Osteoblast (primary cell): ENCODE results near the gene ZC2HC1B. TPM values are rescaled to one million over a fixed set of nuclear protein-coding genes. Genes with fewer than 3 reads are reported as not detected.

Experiments used
- DNase-seq: peaks from one replicate; pipeline ENCODE4 v3.0.0; 2011; ENCODE audit warnings: low spot score, mixed read lengths; ENCODE audit not compliant: insufficient read length; ENCODE audit errors: missing footprints
- H2AFZ ChIP-seq: 2 replicates; pipeline ENCODE4 v1.6.0; 2011; ENCODE audit warnings: mild to moderate bottlenecking, low read length
- H3K27ac ChIP-seq: 2 replicates; pipeline ENCODE4 v1.5.1; 2011; ENCODE audit warnings: mild to moderate bottlenecking, low read depth, low read length, moderate library complexity
- H3K27me3 ChIP-seq: 2 replicates; pipeline ENCODE4 v1.6.0; 2012; ENCODE audit warnings: mild to moderate bottlenecking, control low read depth, inconsistent platforms, low read length, moderate library complexity; ENCODE audit not compliant: insufficient read depth
- H3K36me3 ChIP-seq: 2 replicates; pipeline ENCODE4 v1.5.1; 2011; ENCODE audit warnings: mild to moderate bottlenecking, low read length, control low read depth, moderate library complexity; ENCODE audit not compliant: insufficient read depth
- H3K4me1 ChIP-seq: 2 replicates; pipeline ENCODE4 v1.5.1; 2011; ENCODE audit warnings: mild to moderate bottlenecking, low read length, control low read depth, moderate library complexity; ENCODE audit not compliant: insufficient read depth
- H3K4me2 ChIP-seq: 2 replicates; pipeline ENCODE4 v1.6.0; 2011; ENCODE audit warnings: mild to moderate bottlenecking, low read length; ENCODE audit not compliant: insufficient read depth
- H3K4me3 ChIP-seq: fragments of 200-600 bp; sonication (generic); 3 replicates; pipeline ENCODE4 v1.5.1; 2012; ENCODE audit warnings: mild to moderate bottlenecking, low read length, inconsistent platforms; ENCODE audit not compliant: insufficient read depth
- H3K79me2 ChIP-seq: 2 replicates; pipeline ENCODE4 v1.6.0; 2012; ENCODE audit warnings: mild to moderate bottlenecking, low read length, control low read depth, inconsistent platforms; ENCODE audit not compliant: insufficient read depth
- H3K9me3 ChIP-seq: 2 replicates; pipeline ENCODE4 v1.5.1; 2011; ENCODE audit warnings: low read depth, low read length, control low read depth
- H4K20me1 ChIP-seq: 2 replicates; pipeline ENCODE4 v1.6.0; 2012; ENCODE audit warnings: mild to moderate bottlenecking, low read length, control low read depth; ENCODE audit not compliant: insufficient read depth
- total RNA-seq: library from RNA; depleted of rRNA; stranded (reverse); fragments of >200 nt; gene quantifications from 2 replicates; pipeline ENCODE4 v1.2.3, GENCODE V29; 2012
- TF ChIP-seq, protein P1 (sequence below): IDR thresholded peaks from 2 replicates; pipeline ENCODE4 v1.5.1; 2011; ENCODE audit warnings: mild to moderate bottlenecking, low read depth, low read length, moderate library complexity; ENCODE audit errors: extremely low read depth

The ZC2HC1B gene
- total RNA-seq, 1 donor, result not detected

DNA sequence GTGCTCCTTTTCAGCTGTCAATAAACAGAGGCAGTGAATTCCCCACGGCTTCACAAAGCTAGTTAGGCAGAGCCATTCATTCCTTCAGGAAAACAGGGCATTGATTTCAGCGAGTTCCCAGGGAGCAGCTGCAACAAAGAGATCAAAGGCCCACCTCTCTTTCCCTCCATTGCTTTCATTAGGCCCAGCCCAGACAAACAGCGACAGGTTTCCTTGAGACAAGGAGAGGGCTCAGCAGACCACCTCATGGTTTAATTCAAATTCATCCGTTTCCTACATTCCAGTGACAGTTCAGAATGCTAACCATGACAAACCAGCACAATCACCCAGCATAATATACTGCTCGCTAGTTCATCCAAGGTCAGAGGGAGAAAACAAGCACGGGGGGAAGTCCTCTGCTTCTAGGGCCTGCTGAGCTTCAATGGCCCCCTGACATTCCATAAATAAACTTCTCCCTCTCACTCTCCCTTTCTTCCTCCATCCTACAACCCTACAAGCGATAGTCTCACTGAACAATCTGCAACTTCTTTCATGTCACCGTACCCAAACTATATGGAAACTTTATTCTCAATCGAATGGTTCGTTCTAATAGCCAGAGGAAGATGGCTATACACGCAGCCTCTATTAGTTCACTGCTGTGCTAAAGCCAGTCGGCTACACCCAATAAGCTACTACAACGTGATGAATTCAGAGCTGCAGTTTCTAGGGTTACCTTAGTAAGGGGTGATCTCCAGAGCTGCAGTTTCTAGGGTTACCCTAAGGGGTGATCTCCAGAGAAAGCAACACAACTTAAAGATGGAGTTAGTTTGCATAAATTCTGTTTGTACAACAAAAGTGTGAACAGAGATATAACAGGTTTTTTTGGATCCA, 109.1 kb downstream of the ZC2HC1B start:
- Histone ChIP-seq H3K27me3 (no peaks in the 10 kb centered on the region), H3K4me2 (no peak overlapping the region), H3K4me1 (peaks cover 3% of the 10 kb centered on the region), H2AFZ (no peak overlapping the region), H3K4me3 (no peak overlapping the region), H3K27ac (no peak overlapping the region), H3K9me3 (no peaks in the 10 kb centered on the region), H4K20me1 (no peaks in the 10 kb centered on the region), H3K79me2 (peaks cover 3% of the 10 kb centered on the region), H3K36me3 (no peaks in the 10 kb centered on the region)
- no peak for DNase-seq
- TF ChIP-seq, protein P1, sequence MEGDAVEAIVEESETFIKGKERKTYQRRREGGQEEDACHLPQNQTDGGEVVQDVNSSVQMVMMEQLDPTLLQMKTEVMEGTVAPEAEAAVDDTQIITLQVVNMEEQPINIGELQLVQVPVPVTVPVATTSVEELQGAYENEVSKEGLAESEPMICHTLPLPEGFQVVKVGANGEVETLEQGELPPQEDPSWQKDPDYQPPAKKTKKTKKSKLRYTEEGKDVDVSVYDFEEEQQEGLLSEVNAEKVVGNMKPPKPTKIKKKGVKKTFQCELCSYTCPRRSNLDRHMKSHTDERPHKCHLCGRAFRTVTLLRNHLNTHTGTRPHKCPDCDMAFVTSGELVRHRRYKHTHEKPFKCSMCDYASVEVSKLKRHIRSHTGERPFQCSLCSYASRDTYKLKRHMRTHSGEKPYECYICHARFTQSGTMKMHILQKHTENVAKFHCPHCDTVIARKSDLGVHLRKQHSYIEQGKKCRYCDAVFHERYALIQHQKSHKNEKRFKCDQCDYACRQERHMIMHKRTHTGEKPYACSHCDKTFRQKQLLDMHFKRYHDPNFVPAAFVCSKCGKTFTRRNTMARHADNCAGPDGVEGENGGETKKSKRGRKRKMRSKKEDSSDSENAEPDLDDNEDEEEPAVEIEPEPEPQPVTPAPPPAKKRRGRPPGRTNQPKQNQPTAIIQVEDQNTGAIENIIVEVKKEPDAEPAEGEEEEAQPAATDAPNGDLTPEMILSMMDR, result no peak

DNA sequence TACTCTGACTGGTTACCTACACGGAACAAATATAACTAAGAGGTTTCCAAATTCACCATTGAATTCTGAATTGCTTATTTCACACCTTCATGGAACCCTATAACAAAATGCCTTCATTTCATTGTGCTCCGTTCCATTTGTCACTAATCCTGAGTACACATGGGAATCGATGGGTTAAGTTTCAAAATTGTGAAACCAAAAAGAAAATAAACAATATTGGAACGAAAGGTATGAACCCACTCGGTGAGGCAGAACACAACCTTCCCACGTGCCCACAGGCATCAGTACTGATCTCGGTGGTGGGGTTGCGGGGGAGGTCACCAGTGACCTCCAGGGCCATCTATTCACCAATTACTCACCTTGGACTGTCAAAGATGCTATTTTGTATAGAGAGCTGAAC, 109.8 kb downstream of the ZC2HC1B start:
- H3K9me3 ChIP-seq, result no peaks in the 10 kb centered on the region
- TF ChIP-seq, protein P1, result no peak
- peaks cover 3% of the 10 kb centered on the region for H3K79me2 ChIP-seq
- H3K27ac ChIP-seq, result no peak overlapping the region
- H4K20me1 ChIP-seq, result no peaks in the 10 kb centered on the region
- no peak for DNase-seq
- H3K4me3 ChIP-seq, result no peak overlapping the region
- no peak overlapping the region for H2AFZ ChIP-seq
- no peaks in the 10 kb centered on the region for H3K36me3 ChIP-seq
- no peak overlapping the region for H3K4me2 ChIP-seq
- H3K4me1 ChIP-seq, result no peaks in the 10 kb centered on the region
- no peaks in the 10 kb centered on the region for H3K27me3 ChIP-seq

DNA sequence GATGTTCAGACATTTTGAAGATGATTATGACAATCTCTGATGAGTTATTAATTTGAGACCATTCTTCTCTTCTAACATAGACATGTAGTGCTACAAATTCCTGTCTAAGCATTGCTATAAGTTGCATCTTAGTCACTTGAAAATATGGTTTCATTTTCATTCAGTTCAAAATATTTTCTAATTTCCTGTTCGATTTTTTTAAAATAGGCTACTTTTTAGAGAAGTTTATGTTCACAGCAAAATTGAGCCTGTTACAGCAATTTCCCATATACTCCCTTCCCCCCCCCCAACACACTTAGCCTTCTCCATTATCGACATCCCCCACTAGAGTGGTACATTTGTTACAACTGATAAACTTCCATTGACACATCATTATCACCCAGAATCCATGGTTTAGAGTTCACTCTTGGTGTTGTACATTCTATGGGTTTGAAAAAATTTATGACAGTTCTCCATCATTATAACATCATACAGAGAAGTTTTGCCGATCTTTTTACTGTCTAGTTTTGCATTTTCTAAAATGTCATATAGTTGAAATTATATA, 112.6 kb downstream of the ZC2HC1B start:
- DNase-seq, result no peak
- Histone ChIP-seq H3K27me3 (peaks cover 6% of the 10 kb centered on the region), H3K27ac (no peak overlapping the region), H3K9me3 (no peaks in the 10 kb centered on the region), H2AFZ (no peak overlapping the region), H4K20me1 (no peaks in the 10 kb centered on the region), H3K36me3 (no peaks in the 10 kb centered on the region), H3K79me2 (peaks cover 3% of the 10 kb centered on the region), H3K4me3 (no peak overlapping the region), H3K4me1 (no peaks in the 10 kb centered on the region), H3K4me2 (no peak overlapping the region)
- TF ChIP-seq, protein P1, result no peak

DNA sequence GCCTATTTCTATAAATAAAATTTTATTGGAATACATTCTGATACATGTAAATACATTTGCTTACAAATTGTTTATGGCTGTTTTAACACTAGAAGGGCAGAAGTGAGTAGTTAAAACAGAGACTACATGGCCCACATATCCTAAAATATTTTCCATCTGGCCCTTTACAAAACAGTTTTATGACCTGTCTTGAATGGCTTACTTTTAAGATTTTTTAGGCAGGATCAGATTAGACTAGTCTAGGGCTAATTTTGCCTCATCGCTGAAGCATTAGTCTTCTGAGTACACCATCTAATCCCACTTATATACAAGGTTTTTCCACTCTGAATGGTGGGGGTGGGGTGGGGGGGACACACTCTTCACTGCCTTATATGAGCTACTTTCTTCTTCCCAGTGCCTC, 116.6 kb downstream of the ZC2HC1B start:
- H3K4me3 ChIP-seq, result no peak overlapping the region
- no peak overlapping the region for H3K27ac ChIP-seq
- no peak overlapping the region for H2AFZ ChIP-seq
- H3K36me3 ChIP-seq, result no peaks in the 10 kb centered on the region
- peaks cover 6% of the 10 kb centered on the region for H3K27me3 ChIP-seq
- no peak for DNase-seq
- TF ChIP-seq, protein P1, result no peak
- no peak overlapping the region for H3K4me2 ChIP-seq
- no peaks in the 10 kb centered on the region for H3K4me1 ChIP-seq
- no peaks in the 10 kb centered on the region for H4K20me1 ChIP-seq
- H3K9me3 ChIP-seq, result no peaks in the 10 kb centered on the region
- peaks cover 8% of the 10 kb centered on the region for H3K79me2 ChIP-seq
